ENCODE data around the gene SPRY4.
A peak's percentile ranks its signal among the peaks of the same experiment; 100 is the strongest.

DNA sequence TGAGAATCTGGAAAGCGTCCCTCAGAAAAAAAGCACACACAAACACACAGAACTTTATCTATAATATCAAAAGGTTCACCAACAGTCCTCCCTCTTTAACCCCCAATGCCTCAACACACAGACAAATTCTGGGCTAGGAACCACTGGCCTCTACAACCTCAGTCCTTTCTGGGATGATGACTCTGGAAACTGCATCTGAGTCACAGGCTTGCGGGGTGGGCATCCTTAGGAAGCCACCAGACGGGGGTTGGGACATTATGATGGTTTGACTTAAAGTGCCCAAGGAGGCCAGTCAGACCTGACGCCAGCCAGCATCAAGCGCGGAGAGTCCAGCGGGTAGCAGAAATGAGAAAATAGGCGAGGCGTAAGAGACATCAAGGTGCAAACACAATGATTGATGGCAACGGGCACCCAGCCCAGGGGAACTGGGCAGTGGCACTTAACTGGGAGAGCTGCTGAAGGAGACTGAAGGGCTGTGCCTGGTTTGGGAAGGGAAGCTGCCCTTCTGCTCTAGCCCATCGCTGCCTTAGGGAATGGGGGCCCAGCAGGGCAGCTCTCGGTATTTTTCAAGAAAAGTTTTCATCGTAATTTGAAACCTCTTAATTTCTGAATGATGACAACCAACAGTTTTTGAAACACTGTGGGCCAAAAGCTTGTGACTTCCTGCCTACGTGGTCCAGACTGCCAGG, 20.7 kb downstream of the SPRY4 start:
- no peak for TF ChIP-seq EP300 (IDR thresholded peaks at IDR 0.05; ENCODE audit: borderline replicate concordance in 1 of 2, low read depth in 2 of 2, low read length in 2 of 2)
- TF ChIP-seq, protein P1, sequence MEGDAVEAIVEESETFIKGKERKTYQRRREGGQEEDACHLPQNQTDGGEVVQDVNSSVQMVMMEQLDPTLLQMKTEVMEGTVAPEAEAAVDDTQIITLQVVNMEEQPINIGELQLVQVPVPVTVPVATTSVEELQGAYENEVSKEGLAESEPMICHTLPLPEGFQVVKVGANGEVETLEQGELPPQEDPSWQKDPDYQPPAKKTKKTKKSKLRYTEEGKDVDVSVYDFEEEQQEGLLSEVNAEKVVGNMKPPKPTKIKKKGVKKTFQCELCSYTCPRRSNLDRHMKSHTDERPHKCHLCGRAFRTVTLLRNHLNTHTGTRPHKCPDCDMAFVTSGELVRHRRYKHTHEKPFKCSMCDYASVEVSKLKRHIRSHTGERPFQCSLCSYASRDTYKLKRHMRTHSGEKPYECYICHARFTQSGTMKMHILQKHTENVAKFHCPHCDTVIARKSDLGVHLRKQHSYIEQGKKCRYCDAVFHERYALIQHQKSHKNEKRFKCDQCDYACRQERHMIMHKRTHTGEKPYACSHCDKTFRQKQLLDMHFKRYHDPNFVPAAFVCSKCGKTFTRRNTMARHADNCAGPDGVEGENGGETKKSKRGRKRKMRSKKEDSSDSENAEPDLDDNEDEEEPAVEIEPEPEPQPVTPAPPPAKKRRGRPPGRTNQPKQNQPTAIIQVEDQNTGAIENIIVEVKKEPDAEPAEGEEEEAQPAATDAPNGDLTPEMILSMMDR (IDR thresholded peaks at IDR 0.05; ENCODE audit: control extremely low read depth in 1 of 3, insufficient read depth in 1 of 3, low read depth in 1 of 3, low read length in 3 of 3), result no peak
- peak; percentile 12; the same call in 1 of the 2 replicates for TF ChIP-seq POLR2AphosphoS5 (IDR thresholded peaks at IDR 0.05; ENCODE audit: low read depth, low read length)
- TF ChIP-seq KDM1A (IDR thresholded peaks at IDR 0.05; ENCODE audit: borderline replicate concordance, low read length), result no peak
- TF ChIP-seq CHD2 (IDR thresholded peaks at IDR 0.05; ENCODE audit: low read length), result no peak
- TF ChIP-seq SIRT6 (IDR thresholded peaks at IDR 0.05; ENCODE audit: low read length), result no peak
- TF ChIP-seq GABPA (IDR thresholded peaks at IDR 0.05; ENCODE audit: borderline replicate concordance, insufficient read depth, low read length), result no peak
- no peak for TF ChIP-seq RAD21 (IDR thresholded peaks at IDR 0.05 in 1 of 2, conservative IDR thresholded peaks at IDR 0.05 in 1 of 2; ENCODE audit: low read depth in 2 of 2, low read length in 2 of 2)
- no peak for TF ChIP-seq CHD1 (IDR thresholded peaks at IDR 0.05; ENCODE audit: low read depth, low read length)
- no peak for TF ChIP-seq CBX8 (IDR thresholded peaks at IDR 0.05; ENCODE audit: borderline replicate concordance, low read depth, low read length)

All from H1 (cell line).